ENCODE results near the gene SRSF4.

SRSF4 gene

DNA sequence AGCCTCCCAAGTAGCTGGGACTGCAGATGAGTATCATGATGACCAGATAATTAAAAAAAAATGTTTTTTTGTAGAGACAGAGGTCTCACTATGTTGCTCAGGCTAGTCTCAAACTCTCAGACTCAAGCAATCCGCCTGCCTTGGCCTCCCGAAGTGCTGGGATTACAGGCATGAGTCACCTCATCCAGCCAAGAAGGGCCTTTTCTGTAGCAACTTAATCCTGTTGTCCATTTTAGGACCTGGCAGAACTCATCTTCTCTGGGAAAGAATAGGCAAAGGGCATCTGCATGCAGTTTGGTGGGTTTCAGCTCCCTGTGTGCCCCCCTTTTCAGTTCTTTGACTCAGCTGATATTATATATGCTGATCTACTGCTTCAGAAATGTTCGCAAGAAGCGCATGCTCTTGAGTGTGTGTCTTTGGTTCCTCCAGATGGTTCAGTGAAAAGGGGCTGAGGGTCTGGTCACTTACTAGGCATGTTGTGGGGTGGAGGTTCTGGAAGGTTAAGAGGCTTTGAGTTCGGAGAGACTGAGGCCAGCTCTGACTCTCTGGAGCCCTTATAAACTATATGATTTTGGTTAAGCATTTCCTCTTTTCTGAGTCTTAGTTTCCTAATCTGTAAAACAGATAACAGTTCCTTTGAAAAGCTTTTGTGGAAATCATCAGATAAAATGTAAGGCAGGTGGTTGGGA lies 19.4 kb upstream of the SRSF4 start:
- DNase-seq (ENCODE audit: low read depth), result no peak

DNA sequence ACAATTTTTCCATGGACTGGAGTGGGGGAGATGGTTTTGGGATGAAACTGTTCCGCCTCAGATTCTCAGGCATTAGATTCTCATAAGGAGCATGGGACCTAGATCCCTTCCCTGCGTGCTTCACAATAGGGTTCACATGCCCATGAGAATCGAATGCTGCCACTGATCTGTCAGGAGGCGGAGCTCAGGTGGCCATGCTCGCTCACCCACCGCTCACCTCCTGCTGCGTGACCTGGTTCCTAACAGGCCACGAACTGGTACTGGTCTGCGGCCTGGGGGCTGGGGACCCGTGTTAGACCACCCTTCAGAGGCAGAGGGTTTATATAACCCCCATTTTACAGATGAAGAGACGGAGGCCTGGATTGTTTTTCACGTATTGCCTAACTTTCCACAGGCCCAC lies 16.3 kb upstream of the SRSF4 start:
- no peak for DNase-seq (ENCODE audit: low read depth)

GRCh38 chr1:29197590-29197924 lies 15.9 kb upstream of the SRSF4 start:
- DNase-seq (ENCODE audit: low read depth), result peak; percentile 4

GRCh38 chr1:29196863-29197589 lies 15.3 kb upstream of the SRSF4 start:
- no peak for DNase-seq (ENCODE audit: low read depth)

DNA sequence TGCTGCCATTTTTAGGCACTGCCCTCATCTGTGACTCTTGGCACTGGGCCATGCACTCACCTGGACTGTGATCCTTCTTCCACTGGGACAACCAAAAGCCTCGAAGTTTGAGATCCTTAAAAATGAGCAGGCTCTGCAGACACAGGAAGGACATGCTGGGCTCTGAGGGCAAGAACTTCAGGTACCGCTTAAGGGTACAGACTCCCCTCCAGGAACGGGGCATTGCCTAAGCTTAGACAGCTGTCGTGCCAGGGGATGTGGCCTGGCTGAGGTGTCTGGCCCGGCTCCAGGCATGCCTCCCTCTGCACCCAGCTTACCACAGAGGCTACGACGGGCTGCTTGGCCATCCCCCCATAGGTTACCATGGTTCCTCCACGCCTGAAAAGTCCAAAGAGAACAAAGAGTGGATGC lies 14.2 kb upstream of the SRSF4 start:
- DNase-seq (ENCODE audit: low read depth), result no peak

GRCh38 chr1:29193879-29194455 lies 12.3 kb upstream of the SRSF4 start:
- DNase-seq (ENCODE audit: low read depth), result no peak

DNA sequence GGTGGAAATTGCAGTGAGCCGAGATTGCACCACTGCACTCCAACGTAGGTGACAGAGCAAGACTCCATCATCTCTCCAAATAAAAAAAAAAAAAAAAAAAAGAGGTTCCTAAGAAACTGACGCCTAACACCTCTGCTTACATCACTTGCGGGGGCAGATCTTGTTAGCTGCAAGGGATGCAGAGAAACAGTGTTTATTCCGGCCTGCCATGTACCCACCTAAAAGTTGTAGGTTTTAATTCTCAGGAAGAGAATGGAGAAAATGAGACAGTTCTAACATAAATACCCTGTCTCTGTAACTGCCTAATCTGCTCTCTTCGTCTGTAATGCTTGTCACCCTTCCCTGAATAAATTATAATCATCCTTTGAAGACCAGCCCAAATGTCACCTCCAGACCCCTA lies 9.0 kb upstream of the SRSF4 start:
- no peak for DNase-seq (ENCODE audit: low read depth)

GRCh38 chr1:29186707-29187106 lies 5.0 kb upstream of the SRSF4 start:
- no peak for DNase-seq (ENCODE audit: low read depth)

GRCh38 chr1:29186252-29186651 lies 4.6 kb upstream of the SRSF4 start:
- DNase-seq (ENCODE audit: low read depth), result no peak

DNA sequence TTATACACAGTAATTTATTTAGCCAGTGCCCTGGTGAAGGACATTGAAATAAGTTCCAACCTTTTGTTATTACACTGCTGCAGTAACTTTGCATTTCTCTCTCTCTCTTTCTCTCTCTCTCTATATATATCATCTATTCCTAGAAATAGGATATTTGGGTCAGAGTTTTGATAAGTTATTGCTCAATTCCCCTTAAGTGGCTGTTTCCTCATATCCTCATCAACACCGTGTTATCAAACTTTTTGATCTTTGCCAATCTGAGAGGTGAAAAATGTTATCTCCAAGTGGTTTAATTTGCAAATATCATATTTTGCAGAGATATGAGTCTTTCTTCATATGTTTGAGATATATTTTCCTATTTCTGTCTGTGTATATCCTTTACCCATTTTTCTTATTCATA lies 1.6 kb upstream of the SRSF4 start:
- DNase-seq (ENCODE audit: low read depth), result no peak

DNA sequence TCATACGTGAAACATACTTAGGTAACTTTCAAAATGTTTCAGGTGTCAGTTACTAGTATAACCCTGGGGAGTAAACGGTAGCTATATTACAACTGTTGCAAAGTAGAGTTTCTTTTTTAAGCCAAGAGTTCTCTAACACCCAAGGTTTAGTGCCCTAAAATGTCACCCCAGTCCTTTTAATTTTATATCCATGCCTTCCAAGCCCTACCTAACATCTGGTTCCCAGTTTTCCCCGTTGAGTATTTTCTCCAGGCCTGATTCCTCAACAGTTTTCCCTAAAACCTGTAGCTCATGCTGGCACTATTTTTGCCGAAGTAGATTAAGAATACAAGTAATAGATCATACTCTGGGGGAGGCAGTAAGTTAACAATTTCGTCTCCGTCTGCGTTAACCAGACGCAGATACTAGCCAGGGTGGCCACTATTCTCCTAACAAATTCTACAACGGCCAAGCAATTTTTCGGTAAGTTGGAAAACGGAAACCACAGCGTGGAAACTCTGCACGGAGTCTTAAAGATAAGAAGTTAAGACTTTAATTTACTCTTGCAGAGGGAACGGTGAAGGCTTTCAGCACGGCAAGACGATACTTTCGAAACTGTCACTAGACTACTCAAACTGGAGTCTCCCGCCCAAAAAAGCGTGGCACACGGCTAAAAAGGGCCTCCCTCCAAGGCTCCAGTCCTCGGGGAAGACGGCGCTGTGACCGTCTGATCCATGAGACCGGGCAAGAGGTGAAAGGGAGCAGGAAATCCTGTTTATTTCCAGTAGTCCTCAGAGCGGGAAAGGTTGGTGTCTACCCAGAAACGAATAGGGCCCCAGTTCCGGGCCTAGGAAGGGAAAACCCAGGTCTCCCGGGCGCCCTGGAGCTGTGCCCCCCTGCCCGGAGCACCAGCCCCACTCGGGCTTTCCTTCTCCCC lies 945 bp downstream of the SRSF4 start:
- DNase-seq (ENCODE audit: low read depth), result peak; percentile 7

- DNase-seq (ENCODE audit: low read depth), result no peak
Observed at GRCh38 chr1:29179641-29180184, 2.0 kb downstream of the SRSF4 start.

DNA sequence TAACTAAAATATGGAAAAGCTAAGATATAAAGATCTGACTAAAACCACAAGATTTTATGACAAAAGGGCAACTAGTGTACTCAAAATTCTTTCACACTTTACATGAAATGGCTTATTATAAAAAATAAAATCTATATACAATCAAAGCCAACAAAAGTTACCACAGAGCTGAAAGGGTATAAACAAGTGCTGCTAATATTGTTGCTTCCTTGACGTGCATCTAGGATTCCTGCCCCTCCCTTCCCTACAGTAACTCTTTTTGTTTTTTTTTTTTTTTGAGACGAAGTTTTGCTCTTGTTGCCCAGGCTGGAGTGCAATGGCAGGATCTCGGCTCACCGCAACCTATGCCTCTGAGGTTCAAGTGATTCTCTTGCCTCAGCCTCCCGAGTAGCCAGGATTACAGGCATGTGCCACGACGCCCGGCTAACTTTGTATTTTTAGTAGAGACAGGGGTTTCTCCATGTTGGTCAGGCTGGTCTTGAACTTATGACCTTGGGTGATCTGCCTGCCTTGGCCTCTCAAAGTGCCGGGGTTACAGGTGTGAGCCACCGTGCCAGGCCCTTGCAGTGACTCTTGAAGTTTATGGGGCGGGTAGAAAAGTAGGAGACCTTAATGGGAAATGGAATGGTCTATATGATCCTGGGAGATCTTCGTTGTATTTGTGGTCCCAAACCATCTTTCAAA lies 4.5 kb downstream of the SRSF4 start:
- no peak for DNase-seq (ENCODE audit: low read depth)

- no peak for DNase-seq (ENCODE audit: low read depth)
Observed at GRCh38 chr1:29176576-29176975, 5.1 kb downstream of the SRSF4 start.

- DNase-seq (ENCODE audit: low read depth), result no peak
Observed at GRCh38 chr1:29172415-29172939, 9.2 kb downstream of the SRSF4 start.

DNA sequence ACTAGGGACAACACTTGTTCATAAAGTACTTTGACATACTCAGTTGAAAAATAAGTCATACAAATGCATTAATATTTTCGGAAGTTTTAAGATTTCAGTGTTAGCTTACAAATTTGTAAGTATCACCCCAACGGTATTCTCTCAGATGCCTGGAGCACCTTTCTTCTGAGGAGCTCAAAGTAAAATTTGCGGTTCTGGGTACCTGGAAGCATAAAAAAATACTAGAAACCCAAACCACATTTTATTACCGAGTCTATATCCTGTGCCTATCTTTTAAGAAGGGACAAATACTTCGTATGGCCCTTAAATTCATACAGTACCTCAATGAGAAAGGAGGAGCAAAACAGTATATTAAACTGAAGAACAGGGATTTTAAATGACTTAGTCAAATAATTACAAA lies 10.2 kb downstream of the SRSF4 start:
- no peak for DNase-seq (ENCODE audit: low read depth)

GRCh38 chr1:29171089-29171488 lies 10.6 kb downstream of the SRSF4 start:
- no peak for DNase-seq (ENCODE audit: low read depth)

- no peak for DNase-seq (ENCODE audit: low read depth)
Observed at GRCh38 chr1:29169976-29170375, 11.7 kb downstream of the SRSF4 start.

GRCh38 chr1:29167904-29168303 lies 13.8 kb downstream of the SRSF4 start:
- DNase-seq (ENCODE audit: low read depth), result no peak

DNA sequence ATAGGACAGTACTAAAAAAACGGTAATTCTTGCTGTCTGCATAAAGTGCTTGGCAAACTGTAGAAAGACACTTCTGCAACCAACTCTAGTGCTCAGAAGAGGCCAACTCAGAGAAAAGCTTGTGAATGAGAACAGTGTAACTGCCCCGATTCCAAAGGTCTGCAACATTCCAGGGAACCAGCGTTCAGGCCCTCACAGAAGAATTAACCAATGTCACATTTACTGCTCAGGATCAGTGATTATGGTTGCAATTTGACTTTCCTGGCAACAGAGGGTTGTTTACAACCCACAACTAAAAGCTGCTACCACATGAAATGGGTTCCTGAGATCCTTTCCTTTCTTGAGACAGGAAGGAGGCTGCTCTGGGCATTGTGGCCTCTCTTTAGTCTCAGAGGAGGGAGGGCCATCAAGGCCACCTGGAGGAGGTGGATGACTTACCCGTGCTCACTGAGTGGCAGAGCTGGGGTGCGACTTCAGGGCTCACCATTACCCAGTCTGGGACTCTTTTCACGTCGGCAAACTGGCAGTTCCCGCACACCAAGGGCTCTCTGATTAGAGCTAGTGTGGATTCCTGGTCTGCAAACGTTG lies 15.3 kb downstream of the SRSF4 start:
- no peak for DNase-seq (ENCODE audit: low read depth)

DNA sequence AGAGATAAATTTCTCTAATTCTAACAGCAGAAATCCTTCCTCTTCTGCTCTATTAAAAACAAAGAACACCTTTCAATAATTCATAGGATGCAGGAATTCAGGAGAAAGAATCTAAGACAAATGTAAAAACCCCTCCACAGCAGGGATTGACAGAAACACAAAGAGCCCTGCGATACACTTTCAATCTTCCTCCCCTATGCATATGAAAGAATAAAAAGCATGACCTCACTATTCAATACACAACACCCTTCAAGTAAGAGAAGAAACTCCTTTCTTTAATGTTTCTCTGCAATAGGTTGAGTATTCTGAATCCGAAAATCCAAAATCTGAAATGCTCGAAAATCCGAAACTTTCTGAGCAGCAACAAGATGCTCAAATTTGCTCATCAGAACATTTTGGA lies 17.1 kb downstream of the SRSF4 start:
- no peak for DNase-seq (ENCODE audit: low read depth)

Measured in activated gamma-delta T cell treated with anti-CD3 and anti-CD28 coated beads, Interleukin-2, amount 50 U/mL, for 16 hours (primary cell).